Activated CD4-positive, CD25-positive, alpha-beta regulatory T cell treated with anti-CD3 and anti-CD28 coated beads, Interleukin-2, amount 50 U/mL, for 24 hours (primary cell): Measurements from ENCODE around the gene RIMBP3B.
A peak's percentile ranks its signal among the peaks of the same experiment; 100 is the strongest.
"Not testable (repeated sequence)": the region's sequence is repeated elsewhere in the genome, so short reads cannot be mapped to it uniquely, and the experiment has no call there.

Experiments used
- ATAC-seq, 2 donors: fragments of 150-1000 bp; cut with Tn5 transposase; one replicate each; pipeline ENCODE4 v1.10.0; 2021; ENCODE audit warnings: mild to moderate bottlenecking in 1 of 2, moderate library complexity in 1 of 2

Gene RIMBP3B, protein sequence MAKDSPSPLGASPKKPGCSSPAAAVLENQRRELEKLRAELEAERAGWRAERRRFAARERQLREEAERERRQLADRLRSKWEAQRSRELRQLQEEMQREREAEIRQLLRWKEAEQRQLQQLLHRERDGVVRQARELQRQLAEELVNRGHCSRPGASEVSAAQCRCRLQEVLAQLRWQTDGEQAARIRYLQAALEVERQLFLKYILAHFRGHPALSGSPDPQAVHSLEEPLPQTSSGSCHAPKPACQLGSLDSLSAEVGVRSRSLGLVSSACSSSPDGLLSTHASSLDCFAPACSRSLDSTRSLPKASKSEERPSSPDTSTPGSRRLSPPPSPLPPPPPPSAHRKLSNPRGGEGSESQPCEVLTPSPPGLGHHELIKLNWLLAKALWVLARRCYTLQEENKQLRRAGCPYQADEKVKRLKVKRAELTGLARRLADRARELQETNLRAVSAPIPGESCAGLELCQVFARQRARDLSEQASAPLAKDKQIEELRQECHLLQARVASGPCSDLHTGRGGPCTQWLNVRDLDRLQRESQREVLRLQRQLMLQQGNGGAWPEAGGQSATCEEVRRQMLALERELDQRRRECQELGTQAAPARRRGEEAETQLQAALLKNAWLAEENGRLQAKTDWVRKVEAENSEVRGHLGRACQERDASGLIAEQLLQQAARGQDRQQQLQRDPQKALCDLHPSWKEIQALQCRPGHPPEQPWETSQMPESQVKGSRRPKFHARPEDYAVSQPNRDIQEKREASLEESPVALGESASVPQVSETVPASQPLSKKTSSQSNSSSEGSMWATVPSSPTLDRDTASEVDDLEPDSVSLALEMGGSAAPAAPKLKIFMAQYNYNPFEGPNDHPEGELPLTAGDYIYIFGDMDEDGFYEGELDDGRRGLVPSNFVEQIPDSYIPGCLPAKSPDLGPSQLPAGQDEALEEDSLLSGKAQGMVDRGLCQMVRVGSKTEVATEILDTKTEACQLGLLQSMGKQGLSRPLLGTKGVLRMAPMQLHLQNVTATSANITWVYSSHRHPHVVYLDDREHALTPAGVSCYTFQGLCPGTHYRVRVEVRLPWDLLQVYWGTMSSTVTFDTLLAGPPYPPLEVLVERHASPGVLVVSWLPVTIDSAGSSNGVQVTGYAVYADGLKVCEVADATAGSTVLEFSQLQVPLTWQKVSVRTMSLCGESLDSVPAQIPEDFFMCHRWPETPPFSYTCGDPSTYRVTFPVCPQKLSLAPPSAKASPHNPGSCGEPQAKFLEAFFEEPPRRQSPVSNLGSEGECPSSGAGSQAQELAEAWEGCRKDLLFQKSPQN (N-terminal part only)

DNA sequence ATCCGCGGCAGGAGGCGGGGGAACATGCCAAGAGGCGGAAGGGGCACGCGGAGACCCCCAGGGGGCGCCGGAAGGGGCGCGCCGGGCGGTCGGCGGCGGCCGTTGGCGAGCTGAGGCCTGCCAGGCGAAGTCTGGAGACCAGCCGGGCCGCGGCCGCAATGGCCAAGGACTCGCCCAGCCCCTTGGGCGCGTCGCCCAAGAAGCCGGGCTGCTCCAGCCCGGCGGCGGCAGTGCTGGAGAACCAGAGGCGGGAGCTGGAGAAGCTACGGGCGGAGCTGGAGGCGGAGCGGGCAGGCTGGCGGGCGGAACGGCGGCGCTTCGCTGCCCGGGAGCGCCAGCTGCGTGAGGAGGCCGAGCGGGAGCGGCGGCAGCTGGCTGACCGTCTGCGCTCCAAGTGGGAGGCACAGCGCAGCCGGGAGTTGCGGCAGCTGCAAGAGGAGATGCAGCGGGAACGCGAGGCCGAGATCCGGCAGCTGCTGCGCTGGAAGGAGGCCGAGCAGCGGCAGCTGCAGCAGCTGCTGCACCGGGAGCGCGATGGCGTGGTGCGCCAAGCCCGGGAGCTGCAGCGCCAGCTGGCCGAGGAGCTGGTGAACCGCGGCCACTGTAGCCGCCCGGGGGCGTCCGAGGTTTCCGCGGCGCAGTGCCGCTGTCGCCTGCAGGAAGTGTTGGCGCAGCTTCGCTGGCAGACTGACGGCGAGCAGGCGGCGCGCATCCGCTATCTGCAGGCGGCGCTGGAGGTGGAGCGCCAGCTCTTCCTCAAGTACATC is at the start of gene RIMBP3B:
Gene RIMBP3B, plus strand, starts transcription at position 51 of the 767 bp plus-strand sequence. Its CDS starts 108 bp downstream, at position 159.
- ATAC-seq: peak; percentile 71 to 81

DNA sequence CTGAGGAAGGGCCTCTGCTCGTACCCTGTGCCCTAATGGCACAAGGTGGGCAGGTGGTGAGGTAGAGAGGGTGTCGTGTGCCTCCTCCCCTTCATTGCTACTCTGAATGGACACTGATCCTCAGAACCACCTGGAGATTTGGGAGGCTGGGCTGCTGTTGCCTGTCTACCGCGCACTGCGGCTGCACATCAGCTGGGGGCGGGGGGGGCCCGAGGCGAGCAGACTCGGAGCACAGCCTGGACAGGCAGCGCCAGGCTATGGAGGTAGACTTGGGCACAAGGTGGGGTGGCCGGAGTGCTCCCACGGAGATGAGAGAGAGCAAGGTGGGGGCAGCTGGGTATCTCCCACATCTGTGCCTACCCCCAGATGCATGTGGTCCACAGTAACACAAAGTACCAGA is 26.0 kb upstream of the RIMBP3B start:
- not testable (repeated sequence) for ATAC-seq

DNA sequence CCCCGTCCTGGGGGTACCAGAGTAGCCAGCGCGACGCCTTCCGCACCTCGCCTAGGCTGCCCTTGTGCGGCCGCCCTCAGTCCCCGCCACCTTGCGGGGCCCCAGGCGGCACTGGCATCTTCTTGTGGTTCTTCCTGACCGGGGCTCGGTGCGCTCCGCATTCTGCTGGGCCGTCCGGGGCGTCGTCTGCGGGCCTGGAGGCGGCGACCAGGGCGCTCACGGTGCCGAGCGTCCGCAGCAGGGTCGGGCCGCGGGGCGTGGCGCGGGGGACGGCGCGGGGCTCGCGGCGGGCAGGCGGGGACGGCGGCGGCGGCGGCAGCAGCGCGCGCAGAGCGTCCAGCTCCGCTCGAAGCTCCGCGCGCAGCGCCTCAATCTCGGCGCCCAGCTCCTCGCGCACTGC is 23.0 kb upstream of the RIMBP3B start:
- ATAC-seq: not testable (repeated sequence)

DNA sequence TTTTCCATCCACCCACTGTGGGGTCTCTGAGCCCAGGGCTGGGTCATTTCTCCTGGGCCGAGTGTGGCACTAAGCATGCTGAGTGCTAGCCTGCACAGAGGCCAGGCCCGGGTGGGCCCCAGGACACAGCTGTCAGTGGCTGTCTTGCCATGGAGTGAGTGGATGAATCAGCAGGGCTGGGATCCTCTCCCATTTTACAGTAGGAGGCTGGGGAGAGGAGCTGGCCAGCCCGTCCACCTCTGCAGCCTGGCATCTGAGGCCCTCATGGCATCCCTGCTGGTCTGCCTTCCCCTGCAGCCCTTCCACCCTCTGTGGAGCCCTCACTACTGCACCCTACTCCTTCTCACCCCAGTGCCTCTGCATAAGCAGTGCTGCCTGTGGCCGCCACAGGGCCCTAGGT is 21.1 kb upstream of the RIMBP3B start:
- not testable (repeated sequence) for ATAC-seq

DNA sequence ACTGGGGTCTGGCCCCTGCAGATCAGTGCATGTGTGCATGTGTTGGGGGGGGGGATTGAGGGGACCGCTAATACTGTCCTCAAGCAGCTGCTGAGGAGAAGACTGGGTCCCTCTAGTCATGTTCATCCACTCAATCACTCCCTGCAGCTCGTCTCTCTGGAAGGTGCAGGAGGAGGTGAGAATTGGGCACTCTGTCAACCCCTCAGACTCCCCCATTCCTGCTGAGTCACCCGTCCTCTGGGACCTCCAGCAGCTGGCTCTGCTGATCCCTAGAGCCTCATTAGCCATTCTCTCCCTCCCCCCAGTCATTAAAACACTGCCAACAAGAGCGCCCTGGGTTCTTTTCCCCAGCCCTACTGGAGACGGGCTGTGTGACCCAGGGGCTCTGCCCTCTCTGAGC is 20.5 kb upstream of the RIMBP3B start:
- not testable (repeated sequence) for ATAC-seq

DNA sequence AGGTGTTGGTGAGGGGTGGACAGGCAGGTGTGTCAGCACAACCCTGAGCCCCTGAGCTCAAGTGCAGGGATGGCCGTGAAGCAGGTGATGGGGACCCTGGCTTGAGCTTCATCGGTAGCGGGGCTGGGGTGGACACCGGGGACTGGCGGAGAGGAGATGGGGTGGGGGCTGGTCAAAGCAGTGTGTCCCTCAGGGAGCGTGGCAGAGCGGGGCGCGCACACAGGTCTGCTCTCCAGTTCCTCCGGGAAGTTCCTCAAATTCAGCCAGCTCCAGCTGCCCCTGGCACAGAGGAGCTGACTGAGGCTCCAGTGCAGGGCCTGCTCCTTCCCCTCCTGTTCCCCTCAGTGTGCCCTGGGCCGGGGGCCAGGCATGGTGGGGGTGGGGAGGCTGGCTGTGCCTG is 19.7 kb upstream of the RIMBP3B start:
- ATAC-seq: not testable (repeated sequence)

DNA sequence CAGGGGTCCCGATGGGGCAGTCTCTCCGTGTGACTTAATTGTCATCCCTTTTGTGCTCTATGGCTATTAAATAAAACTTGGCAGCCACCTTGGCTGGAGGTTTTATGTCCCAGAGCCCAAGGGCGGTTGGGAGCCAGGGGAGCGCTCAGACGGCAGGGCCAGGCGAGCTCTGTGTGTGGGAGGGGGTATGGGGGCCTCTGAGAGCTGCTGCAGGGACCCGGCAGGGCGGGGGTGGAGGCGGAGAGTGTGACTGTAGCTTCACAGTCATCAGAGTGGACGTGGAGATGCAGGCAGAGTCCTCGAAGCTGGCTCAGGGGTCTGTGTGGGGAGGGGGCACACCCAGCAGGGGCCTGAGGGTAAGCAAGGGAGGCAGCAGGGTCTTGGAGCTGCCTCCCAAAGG is 19.2 kb upstream of the RIMBP3B start:
- ATAC-seq: not testable (repeated sequence)

DNA sequence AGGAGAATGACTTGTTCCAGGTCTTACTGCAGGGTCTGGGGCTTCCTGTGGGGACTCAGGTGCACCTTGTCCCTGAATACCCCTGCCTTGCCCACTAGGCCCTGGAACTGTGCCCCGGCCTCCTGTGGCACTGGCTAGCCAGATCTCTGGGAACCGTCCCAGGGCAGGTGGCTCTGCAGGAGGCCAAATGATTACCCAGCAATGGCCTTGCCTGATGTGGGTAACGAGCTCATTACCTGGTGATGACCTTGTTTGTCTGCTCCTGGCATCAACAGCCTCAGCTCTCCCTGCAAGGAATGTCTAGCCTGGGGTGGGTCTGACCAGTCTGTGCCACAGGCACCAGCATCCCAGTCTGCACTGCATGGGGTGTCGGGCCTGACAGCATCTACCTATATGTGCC is 18.2 kb upstream of the RIMBP3B start:
- not testable (repeated sequence) for ATAC-seq

DNA sequence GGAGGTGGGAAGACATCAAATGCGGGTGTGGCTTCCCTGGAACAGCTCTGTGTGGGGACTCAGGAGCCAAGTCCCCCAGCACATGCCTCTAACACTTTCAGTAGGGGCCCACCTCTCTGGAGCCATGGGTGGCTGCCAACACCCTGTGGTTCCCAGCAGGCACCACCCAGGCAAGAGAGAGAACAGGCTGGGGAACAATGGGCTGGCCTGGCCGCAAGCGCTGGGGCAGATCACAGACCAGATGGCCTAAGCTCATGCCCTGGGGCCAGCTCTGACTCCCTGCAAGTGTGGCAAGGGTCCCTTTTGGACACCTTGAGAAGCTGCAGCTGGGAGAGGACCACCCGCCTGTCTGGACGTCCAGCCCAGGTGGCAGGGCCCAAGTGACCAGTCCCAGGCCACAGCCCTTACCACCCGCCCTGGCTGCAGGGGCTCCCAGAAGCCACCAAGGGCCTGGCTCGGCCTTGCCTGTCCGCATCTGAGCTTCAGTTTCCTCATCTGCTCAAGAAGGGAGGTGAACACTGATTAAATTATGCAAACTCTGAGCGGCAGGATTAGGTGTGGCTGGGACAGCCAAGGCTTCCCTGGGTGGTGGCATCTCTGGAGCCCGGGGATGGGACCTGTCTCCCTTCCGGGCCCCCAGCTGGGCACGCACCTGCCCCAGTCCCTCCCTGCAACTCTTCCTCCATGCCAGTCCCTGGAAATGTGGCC is 14.8 kb upstream of the RIMBP3B start:
- ATAC-seq: not testable (repeated sequence)

DNA sequence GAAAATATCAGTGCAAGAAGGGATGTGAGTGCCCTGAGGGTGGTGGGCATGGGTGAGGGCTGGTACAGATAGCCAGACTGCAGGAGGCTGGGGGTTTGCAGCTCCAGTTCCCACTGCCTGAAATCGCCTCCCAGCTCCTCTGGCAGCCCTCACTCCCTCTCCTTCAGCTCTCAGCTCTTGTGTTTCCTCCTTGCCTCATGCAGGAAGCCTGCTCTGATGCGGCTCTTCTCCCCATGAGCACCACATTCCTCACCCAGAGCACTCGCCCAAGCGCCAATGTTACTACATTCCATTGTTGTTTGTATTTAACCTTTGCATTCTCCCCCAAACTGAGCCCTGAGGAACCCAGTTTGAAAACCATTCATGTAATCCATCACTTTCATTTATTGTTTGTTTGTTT is 7.7 kb upstream of the RIMBP3B start:
- not testable (repeated sequence) for ATAC-seq

DNA sequence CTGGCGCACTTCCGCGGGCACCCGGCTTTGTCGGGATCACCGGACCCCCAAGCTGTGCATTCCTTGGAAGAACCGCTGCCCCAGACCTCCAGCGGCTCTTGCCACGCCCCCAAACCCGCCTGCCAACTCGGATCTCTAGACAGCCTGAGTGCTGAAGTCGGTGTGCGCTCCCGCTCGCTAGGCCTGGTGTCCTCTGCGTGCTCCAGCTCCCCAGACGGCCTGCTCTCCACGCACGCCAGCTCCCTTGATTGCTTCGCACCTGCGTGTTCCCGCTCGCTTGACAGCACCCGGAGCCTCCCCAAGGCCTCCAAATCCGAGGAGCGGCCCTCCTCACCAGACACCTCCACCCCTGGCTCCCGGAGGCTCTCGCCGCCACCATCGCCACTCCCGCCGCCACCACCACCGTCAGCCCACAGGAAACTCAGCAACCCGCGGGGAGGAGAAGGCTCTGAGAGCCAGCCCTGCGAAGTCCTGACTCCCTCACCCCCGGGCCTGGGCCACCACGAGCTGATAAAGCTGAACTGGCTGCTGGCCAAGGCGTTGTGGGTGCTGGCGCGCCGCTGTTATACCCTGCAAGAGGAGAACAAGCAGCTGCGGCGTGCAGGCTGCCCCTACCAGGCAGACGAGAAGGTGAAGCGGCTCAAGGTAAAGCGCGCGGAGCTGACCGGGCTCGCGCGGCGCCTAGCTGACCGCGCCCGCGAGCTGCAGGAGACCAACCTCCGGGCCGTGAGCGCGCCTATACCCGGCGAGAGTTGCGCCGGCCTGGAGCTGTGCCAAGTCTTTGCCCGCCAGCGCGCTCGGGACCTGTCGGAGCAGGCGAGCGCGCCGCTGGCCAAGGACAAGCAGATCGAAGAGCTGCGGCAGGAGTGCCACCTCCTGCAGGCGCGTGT is 1.2 kb downstream of the RIMBP3B start:
- ATAC-seq: peak; percentile 71 to 72

DNA sequence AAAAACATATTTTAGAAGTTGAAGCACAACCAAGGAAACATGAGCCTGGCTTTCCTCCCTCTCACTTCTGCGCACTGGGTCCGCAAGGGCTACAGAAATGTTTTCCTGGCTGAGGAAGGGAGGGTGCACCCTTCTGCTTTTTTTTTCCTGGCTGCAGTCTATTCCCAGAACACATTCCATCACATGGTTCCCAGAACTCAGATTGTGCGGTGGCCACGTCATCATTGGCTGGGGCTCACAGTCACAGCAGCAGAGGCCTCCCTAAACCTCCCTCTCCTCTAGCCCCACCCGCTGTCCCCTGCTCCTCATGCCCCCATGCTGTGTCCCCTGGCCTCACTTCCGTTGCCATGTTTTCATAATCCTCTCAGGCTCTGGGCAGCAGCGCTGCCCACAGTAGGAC is 5.9 kb downstream of the RIMBP3B start:
- not testable (repeated sequence) for ATAC-seq

DNA sequence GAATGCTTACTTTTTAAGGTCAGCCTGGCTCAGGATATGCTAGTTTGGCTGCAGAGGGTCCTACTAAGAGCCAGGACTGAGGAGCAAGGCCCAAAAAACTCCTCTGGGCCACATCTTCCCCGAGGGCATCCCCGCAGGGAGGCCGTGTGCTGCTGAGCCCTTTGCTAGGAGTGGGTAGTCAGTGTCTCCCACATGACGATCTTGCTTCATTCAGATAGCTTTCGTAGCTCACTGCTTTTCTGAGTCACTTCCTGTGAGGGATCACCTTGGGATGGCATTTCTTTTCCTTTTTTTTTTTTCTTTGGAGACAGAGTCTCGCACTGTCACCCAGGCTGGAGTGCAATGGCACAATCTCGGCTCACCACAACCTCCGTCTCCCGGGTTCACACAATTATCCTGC is 6.5 kb downstream of the RIMBP3B start:
- ATAC-seq: not testable (repeated sequence)

DNA sequence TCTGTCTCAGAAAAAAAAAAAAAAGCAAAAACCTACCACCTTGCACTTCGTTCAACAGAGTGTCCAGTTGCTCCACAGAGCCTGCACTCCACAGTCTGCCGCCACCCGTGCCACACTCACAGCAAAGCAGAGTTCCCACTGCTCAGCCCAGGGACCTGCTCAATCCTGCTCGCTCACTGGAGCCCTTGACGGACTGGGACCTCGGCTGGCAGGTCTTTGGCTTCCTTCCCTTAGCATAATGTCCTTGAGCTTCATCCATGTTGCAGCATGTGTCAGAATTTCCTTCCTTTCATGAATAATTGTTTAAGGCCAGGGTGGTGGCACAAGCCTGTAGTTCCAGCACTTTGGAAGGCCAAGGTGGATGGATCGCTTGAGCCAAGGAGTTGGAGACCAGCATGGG is 11.1 kb downstream of the RIMBP3B start:
- ATAC-seq: not testable (repeated sequence)

DNA sequence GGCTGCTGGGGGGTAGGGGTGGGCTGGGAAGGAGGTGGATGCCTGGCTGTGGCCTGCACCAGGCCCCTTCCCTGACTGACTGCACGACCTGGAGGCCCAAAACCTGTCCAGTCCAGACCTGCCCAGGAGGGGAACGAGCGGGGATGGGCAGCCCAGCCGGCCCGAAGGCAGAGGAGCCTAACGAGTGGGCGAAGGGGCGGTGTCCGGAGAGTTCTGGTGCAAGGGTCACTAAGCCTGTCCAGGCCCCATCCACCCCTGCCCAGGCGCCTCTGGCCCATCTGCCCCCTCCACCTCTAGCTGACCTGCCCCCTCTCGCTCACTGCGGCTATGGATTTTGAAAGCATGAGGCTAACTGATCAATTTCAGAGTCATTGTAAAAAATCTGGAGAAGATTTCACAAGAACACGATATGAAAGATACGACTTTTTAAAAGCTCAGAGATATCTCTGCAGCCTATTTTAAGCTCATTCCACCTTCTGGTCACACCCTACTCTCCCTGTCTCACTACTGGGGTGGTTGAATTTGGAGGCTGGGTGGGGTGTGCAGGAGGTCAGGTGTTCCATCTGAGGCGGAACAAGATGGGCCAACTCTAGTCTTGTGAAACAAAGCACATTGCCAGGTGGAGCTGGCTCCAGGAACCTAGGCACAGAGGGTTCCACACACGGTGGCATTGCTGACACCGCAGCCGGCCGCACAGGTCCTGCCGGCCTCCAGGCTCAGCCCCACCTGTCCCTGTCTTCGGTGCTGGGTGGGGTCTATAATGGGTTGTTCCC is 17.8 kb downstream of the RIMBP3B start:
- not testable (repeated sequence) for ATAC-seq

DNA sequence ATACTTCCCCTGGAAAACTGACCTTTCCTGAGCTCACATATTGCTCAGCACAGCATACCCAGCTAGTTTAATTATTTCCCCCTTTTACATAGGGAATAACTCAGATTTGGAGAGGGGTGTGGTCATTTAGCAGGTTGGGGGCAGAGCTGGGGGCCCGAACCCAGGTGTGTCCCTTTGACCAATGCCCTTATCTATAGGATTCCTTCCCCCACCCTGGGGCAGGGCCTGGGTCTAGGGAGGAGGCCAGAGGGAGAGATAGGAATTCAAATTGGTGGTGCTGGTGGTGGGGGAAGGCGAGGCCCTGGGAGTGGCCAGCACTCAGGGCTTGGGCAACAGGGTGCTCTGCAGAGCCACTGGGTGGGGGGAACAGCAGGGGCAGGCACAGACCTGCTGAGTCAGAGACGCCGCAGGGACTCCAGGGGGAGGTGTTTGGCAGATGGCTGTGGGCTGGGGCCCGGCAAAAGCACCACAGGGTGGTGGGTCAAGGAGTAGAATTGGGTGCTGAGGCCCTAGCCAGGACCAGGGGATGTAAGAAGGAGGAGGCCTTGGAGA is 19.3 kb downstream of the RIMBP3B start:
- not testable (repeated sequence) for ATAC-seq

DNA sequence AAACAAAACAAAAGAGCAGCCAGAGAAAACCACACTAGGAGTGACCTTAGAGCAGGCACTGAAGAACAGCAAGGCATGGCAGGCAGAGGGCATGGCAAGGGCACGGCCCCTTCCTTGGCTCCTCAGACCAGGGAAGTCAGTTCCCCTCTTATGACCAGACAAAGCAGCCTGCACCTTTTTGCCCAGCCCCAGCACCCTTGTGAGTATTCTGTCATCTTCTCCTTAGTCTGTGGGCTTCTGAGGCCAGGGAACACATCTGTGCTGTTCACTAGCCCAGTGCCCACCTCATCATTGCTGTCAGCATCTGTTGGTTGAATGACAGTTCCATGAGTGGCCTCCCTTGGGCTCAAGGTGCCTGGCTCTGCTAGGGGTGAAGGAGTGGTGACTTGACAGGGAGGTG is 23.6 kb downstream of the RIMBP3B start:
- ATAC-seq: not testable (repeated sequence)

DNA sequence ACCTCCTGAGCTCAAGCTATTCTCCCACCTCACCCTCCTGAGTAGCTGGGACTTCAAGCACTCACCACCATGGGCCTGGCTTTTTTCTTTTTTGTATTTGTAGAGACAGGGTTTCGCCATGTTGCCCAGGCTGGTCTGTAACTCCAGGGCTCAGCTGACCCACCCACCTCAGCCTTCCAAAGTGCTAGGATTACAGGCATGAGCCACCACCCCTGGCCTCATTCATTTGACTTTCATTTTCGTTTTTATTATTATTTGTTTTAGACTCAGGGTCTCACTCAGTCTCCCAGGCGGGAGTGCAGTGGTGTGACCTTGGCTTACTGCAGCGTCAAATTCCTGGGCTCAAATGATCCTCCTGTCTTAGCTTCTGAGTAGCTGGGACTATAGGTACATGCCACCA is 24.2 kb downstream of the RIMBP3B start:
- ATAC-seq: not testable (repeated sequence)

DNA sequence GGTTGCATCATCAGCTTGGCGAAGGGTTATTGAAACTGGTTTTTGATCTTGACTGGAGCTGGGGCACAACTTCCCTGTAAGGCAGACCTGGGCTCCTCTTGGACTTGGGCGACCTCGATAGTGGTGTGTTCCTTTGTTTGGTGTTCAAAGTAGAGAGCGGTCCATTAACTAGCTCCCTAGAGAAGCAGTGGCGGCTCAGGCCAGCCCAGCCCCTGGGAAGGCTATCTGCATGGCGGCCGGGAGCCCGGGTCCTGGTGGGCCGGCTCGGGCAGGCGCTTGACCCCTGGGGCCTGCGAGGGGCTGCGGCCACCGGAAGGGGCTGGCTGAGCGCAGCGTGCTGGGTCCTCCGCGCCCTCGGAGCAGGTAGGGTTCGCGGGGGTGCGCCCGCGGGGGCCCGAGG is 32.8 kb downstream of the RIMBP3B start:
- ATAC-seq: not testable (repeated sequence)
